Chondrocyte (in vitro differentiated cells): ENCODE data around the gene DHX57. TPM values are rescaled to one million over a fixed set of nuclear protein-coding genes. Genes with fewer than 3 reads are reported as not detected.

Experiments
- DNase-seq: peaks from one replicate; pipeline ENCODE4 v3.0.0; 2021; ENCODE audit warnings: mixed read lengths, low spot score
- H3K27ac Mint-ChIP-seq: one replicate; pipeline ENCODE4 v1.8.0; 2021; ENCODE audit warnings: mild to moderate bottlenecking, moderate library complexity, mixed read lengths; ENCODE audit not compliant: unreplicated experiment
- H3K27me3 Mint-ChIP-seq: 2 replicates; pipeline ENCODE4 v1.8.0; 2021; ENCODE audit warnings: low read depth, mixed read lengths
- H3K36me3 Mint-ChIP-seq: 2 replicates; pipeline ENCODE4 v1.8.0; 2021; ENCODE audit warnings: low read depth, mixed read lengths
- H3K4me1 Mint-ChIP-seq: 2 replicates; pipeline ENCODE4 v1.8.0; 2021; ENCODE audit warnings: low read depth, mild to moderate bottlenecking, mixed read lengths
- H3K4me3 Mint-ChIP-seq: one replicate; pipeline ENCODE4 v1.8.0; 2021; ENCODE audit warnings: mild to moderate bottlenecking, moderate library complexity, mixed read lengths; ENCODE audit not compliant: unreplicated experiment
- H3K9me3 Mint-ChIP-seq: 2 replicates; pipeline ENCODE4 v1.8.0; 2021; ENCODE audit warnings: low read depth, mixed read lengths
- total RNA-seq: library from RNA; stranded (reverse); gene quantifications from 3 replicates; pipeline ENCODE4 v1.2.1, GENCODE V29; 2021
- TF ChIP-seq, protein P1 (sequence below): fragments of 200-600 bp; sonication (generic); IDR thresholded peaks from 2 replicates; pipeline ENCODE4 v1.5.0; 2021; ENCODE audit warnings: antibody characterized with exemption, mild to moderate bottlenecking, moderate library complexity

The DHX57 gene
- total RNA-seq, 1 donor from 2014 or later = 18.2 TPM

DNA sequence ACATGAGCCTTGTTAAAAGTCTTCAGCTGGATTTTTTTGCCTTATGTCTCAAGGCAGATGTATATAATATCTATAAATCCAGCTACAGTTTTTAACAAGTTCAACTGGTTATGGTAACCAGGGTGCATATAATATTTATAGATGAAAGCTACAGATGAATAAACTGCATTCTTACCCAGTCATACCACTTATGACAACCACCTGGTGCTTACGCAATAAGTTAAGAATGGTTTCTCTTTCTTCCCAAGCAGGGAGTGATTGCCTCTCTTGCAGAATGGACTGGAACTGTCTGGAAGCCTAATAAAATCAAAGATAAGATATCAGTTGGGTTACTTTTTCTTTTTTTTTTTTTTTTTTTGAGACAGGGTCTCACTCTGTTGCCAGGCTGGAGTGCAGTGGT lies 19.6 kb downstream of the DHX57 start:
- TF ChIP-seq, protein P1, sequence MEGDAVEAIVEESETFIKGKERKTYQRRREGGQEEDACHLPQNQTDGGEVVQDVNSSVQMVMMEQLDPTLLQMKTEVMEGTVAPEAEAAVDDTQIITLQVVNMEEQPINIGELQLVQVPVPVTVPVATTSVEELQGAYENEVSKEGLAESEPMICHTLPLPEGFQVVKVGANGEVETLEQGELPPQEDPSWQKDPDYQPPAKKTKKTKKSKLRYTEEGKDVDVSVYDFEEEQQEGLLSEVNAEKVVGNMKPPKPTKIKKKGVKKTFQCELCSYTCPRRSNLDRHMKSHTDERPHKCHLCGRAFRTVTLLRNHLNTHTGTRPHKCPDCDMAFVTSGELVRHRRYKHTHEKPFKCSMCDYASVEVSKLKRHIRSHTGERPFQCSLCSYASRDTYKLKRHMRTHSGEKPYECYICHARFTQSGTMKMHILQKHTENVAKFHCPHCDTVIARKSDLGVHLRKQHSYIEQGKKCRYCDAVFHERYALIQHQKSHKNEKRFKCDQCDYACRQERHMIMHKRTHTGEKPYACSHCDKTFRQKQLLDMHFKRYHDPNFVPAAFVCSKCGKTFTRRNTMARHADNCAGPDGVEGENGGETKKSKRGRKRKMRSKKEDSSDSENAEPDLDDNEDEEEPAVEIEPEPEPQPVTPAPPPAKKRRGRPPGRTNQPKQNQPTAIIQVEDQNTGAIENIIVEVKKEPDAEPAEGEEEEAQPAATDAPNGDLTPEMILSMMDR = no peak
- Mint-ChIP-seq H3K4me1 (no peaks in the 10 kb centered on the region), H3K9me3 (peaks cover 3% of the 10 kb centered on the region), H3K4me3 (no peak overlapping the region), H3K27ac (no peak overlapping the region), H3K36me3 (peaks cover 30% of the 10 kb centered on the region), H3K27me3 (no peaks in the 10 kb centered on the region)
- no peak for DNase-seq

DNA sequence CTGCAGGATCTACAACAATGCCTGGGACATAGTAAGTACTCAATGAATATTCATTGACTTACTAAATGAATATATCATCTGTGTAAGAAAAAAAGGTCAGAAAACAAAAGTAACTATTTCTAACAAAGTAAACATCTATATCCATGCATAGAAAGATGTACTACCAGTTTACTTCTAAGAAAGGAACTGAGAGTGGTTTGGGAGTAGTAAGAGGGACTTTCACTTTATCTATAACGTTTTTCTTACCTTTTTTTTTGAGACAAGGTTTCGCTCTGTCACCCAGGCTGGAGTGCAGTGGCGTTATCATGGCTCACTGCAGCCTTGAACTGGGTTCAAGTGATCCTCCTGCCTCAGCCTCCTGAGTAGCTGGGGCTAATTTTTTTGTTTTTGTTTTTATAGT lies 25.7 kb downstream of the DHX57 start:
- Mint-ChIP-seq H3K9me3 (no peaks in the 10 kb centered on the region), H3K27ac (no peak overlapping the region), H3K4me1 (no peaks in the 10 kb centered on the region), H3K27me3 (no peaks in the 10 kb centered on the region), H3K36me3 (peaks cover 26% of the 10 kb centered on the region), H3K4me3 (no peak overlapping the region)
- TF ChIP-seq, protein P1 = no peak
- DNase-seq = no peak

DNA sequence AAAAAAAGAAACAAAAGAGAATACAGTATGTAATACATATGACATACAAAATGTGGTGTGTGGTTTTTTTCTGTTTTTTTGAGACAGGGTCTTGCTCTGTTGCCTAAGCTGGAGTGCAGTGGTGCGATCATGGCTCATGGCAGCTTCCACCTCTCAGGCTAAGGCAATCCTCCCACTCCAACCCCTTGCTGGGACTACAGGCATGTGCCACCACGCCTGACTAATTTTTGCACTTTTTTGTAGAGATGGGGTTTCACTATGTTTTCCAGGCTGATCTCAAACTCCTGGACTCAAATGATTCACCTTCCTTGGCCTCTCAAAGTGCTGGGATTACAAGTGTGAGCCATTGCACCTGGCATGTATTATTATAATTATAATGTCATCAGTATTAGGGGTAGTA lies 38.9 kb downstream of the DHX57 start:
- Mint-ChIP-seq H3K4me1 (no peaks in the 10 kb centered on the region), H3K27me3 (no peaks in the 10 kb centered on the region), H3K36me3 (peaks cover 21% of the 10 kb centered on the region), H3K27ac (no peak overlapping the region), H3K9me3 (no peaks in the 10 kb centered on the region), H3K4me3 (no peak overlapping the region)
- DNase-seq = no peak
- TF ChIP-seq, protein P1 = no peak

DNA sequence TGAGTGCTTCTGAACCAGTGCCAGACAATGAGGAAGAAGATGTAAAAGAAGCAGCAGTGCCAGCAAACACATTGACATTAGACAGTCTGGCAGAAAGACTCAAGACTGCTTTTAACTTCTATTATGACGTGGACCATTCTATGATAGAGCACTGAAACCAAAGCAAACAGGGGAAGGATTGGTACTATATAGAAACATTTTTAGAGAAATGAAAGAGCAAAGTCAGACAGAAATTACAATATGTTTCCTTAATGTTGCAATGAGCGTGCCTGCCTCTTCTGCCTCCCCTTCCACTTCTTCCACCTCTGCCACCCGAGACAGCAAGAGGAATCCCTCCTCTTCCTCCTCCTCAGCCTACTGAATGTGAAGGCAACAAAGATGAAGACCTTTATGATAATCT lies 39.7 kb downstream of the DHX57 start:
- peaks cover 18% of the 10 kb centered on the region for H3K36me3 Mint-ChIP-seq
- no peak overlapping the region for H3K4me3 Mint-ChIP-seq
- no peaks in the 10 kb centered on the region for H3K9me3 Mint-ChIP-seq
- no peaks in the 10 kb centered on the region for H3K4me1 Mint-ChIP-seq
- TF ChIP-seq, protein P1 = no peak
- no peak overlapping the region for H3K27ac Mint-ChIP-seq
- no peak for DNase-seq
- H3K27me3 Mint-ChIP-seq = no peaks in the 10 kb centered on the region

DNA sequence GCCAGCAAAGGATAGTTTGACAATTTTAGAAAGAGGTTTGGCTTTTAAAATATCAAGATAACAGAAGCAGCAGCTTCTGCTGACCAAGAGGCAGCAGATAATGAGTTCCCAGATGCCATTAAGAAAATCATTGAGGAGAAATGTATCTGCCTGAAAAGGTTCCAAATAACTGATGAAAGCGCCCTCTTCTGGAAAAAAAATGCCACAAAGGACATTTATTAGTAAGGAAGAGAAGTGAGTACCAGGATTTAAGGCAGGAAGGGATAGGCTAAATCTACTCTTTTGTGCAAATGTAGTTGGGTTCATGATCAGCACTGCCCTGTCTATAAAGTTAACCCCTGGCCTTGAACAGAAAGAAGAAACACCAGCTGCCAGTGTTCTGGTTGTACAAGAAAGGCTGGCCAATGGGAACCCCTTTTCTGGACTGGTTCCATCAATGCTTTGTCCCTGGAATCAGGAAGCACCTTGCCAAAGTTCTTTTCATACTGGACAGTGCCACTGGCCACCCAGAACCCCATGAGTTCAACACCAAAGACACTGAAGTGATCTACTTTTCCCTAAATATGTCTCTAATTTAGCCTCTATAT lies 40.6 kb downstream of the DHX57 start:
- H3K4me1 Mint-ChIP-seq = no peaks in the 10 kb centered on the region
- no peak overlapping the region for H3K4me3 Mint-ChIP-seq
- H3K9me3 Mint-ChIP-seq = no peaks in the 10 kb centered on the region
- TF ChIP-seq, protein P1 = peak; percentile 73
- no peak overlapping the region for H3K27ac Mint-ChIP-seq
- DNase-seq = no peak
- no peaks in the 10 kb centered on the region for H3K27me3 Mint-ChIP-seq
- peaks cover 18% of the 10 kb centered on the region for H3K36me3 Mint-ChIP-seq
